ENCODE results near the gene PRKX.
"Not testable (repeated sequence)": the region's sequence is repeated elsewhere in the genome, so short reads cannot be mapped to it uniquely, and the experiment has no call there.

The PRKX gene

DNA sequence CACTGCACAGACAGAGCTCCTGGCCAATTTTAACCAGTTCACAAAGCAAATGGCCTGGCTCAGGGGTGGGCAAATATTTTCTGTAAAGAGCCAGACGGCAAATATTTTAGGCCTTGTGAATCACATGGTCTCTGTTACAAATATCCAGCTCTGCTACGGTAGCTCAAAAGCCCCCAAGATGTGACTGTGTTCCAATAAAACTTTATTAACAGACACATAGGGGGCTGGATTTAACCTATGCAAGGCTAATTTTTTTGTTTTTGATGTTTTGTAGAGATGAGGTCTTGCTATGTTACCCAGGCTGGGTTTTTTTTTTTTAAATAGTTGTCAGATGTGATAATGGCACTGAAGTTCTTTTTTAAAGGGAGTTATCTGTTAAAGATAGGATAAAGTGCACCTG is 65.4 kb downstream of the PRKX start:
- DNase-seq, result no peak

DNA sequence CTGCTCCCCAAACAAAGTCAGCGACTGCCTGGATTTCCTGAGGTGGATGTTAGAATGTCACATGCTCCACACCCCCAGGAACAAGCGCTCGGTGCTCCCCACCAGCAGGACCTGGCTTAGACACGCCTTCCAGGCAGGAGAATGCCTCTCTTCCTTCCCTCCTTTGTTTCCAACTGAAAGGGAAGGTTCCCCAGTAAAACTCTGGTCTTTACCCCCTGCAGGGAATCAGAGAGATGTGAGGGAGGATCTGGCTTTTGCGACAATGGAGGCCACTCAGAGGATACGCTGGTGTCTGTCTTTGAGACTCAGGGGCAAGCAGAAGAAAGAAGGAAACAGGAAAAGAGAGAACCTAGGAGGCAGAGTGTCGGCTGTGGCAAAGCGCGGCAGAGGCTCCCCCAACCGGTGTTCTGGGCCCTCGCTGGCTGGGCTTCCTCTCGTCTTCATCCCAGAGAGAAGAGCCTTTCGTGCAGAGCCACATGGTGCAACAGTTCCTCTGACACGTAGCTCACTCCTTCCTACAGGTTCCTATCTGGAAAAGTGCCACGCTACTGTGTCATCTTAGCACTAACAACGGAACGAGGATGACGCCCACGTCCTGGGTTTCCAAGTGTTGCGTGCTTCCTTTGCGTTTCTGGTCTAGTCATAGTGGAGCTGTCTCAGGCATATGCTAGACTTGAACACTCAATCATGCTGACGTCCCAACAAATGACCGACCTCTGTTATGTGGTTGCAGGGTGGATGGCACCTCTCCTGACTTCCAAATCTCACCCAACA is 73.4 kb downstream of the PRKX start:
- not testable (repeated sequence) for DNase-seq

DNA sequence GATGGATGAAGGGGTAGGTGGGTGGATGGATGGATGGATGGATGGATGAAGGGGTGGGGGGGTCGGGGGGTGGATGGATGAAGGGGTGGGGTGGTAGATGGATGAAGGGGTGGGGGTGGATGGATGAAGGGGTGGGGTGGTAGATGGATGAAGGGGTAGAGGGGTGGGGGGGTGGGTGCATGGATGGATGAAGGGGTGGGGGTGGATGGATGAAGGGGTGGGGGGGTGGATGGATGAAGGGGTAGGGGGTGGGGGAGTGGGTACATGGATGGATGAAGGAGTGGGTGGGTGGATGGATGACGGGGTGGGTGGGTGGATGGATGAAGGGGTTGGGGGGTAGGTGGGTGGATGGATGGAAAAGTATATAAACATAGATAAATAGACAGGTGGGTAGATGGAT is 74.2 kb downstream of the PRKX start:
- DNase-seq, result no peak

DNA sequence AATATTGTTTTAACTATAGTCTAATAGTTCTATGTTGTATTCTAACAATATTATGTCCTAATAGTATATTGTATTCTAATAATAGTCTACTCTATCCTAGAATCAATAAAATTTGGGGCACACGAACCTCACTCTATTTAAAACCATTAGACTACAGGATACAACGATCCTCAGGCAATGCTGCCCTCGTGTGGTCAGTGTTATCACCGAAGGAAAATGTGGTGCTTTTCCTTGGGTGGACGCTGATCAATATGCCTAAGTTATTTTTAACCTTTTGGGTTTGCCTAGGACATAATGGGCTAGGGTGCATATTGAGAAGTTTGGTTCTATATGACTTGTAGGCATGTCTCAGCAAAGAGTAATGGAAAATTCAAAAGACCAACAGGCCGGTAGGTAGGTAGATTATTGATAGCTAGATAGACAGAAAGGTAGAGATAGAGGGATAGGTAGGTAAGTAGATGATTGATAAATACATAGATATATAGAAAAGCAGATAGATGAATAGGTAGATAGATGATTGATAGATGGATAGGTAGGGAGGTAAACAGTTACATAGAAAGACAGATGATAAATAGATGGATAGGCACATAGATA is 75.1 kb downstream of the PRKX start:
- DNase-seq, result no peak

DNA sequence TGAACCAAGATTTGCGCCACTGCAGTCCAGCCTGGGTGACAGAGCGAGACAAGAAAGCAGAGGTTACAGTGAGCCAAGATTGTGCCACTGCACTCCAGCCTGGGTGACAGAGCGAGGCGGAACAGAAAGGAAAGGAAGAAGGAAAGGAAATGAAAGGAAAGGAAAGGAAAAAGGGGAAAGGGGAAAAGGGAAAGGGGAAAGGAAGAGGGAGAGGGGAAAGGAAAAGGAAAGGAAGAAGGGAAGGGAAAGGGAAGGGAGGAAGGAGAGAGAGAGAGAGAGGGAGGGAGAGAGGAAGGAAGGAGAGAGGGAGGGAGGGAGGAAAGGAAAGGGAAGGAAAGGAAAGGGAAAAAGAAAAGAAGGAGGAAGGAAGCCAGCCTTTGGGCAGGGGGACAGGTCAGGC is 76.6 kb downstream of the PRKX start:
- no peak for DNase-seq

DNA sequence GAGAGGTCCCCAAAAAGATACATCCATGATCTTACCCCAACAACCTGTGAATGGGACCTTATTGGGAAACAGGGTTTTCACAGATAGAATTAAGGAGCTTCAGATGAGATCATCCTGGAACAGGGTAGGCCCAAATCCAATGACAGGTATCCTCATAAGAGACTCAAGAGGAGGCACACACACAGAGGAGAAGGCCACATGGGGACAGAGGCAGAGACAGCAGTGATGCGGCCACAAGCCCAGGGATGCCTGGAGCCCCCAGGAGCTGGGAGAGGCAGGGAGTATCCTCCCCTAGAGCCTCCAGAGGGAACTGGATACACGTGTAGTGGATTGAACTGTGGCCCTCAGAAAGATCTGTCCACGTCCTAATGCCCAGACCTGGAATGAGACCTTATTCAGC is 82.3 kb downstream of the PRKX start:
- DNase-seq, result no peak

DNA sequence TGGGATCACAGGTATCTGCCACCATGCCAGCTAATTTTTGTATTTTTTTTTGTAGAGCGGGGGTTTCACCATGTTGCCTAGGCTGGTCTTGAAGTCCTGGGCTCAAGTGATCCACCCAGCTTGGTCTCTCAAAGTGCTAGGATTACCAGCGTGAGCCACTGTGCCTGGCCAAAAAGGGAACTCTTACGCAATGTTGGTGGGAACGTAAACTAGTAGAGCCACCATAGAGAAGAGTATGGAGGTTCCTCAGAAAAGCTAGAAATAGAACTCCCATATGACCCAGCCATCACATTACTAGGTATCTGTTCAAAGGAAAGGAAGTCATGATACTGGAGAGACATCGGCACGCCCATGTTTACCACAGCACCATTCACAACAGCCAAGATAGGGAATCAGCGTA is 85.9 kb downstream of the PRKX start:
- no peak for DNase-seq

DNA sequence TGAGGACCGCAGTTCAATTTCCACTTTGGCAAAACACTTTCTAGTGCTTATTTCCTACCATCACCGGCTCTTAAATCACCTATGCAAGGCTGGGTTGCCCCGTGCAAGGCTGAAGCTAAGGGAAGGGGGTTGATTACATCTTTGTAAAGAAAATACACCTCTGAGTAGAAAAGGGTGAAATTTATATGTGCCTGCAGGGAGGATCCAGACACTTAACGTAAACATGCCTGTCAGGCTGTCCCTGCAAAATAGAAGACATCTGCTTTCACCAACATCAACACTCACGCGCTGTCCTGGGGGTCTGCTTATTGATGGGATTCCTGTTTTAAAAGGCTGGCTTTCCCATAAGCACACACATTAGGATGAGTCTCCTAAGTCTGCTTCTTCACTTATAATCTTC is 92.0 kb downstream of the PRKX start:
- DNase-seq, result no peak

DNA sequence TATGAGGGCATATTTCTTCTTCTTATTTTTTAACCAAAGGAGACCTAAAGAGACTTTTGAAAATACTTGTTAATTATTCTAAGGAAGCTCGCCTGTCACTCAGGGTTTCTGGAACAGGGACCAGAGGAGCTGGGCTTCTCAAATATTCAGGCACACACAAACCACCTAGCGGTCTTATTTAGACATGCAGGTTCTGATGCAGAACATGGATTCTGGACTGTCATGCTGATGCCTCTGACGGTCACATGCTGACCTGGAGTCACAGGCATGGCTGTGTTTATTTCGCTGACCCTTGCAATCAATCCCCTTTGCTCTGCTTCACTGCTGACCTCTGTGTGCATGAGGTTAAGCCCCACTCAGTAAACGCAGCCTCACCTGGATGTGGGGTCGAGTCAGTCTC is 101.7 kb downstream of the PRKX start:
- not testable (repeated sequence) for DNase-seq

DNA sequence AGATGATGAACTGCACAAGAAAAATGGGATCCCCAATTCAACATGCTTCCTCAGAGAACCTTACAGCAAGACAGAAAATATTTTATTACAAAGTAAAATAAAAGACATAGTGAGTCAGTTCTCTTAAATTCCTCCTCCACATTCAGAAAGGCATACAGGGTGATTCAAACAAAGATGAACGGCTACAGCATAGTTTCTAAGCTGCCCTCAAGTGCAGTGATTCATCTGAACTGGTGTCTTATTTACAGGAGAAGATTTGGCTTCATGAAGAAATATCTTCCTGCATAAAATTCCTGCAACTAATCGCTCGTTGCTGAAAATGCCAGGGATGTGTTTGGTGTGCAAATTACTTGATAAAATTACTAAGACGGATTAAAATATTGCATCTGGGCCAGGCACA is 103.6 kb downstream of the PRKX start:
- no peak for DNase-seq

DNA sequence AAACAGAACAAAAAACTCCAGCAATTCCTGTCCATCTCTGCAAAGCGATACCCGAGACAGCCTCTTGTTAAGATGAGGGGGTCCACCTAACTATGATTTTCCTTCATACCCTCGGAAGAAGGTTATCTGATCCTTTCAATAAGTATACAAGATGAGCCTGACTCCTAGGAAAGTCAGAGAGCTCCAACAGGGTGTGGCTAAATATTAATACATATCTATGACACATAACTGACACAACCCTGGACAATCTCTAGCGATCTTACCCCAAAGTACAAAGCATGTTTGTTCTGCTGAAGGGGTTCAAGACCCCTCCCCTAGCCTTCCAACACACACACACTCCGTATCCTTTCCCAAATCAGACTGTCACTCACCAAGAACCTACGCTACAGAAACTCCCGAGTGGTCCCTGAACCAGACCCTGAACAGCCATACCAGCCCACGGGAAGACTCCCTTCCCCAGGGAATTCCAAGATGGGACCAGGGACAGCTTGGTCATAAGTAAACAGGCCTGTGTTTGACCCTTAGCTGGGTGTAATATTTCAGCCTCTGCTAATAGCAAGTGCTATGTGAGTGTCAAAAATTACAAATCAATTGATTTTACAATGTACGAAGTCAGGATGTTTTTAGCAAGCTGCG is 110.3 kb downstream of the PRKX start:
- no peak for DNase-seq

DNA sequence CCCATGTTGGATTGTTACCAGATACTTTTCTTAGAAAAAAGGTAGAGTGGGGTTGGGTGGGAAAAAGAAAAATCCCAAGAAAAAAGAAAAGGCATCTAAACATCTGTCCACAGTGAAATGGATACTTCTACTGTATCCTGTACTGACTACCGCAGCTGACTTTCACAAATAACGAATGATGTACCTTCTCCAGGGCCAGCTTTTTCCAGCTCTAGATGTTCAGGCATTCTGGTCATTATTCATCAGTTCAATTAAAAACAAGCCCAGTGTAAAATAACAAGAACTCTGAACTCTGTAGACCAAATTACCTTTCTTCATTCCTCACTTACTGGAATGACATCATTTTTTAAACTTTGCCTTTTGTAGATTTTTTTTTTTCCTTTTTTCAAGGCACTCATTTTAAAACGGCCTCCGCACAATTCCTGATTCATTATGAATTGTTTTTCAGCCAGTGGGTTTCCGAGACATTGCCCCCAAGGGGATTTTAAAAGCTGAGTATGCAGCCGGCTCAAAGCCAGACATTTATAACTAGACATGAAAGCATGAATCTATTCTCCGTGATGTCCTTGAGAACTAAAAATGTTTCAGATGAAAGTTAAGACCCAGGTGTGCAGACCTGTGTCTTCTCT is 113.5 kb downstream of the PRKX start:
- no peak for DNase-seq

DNA sequence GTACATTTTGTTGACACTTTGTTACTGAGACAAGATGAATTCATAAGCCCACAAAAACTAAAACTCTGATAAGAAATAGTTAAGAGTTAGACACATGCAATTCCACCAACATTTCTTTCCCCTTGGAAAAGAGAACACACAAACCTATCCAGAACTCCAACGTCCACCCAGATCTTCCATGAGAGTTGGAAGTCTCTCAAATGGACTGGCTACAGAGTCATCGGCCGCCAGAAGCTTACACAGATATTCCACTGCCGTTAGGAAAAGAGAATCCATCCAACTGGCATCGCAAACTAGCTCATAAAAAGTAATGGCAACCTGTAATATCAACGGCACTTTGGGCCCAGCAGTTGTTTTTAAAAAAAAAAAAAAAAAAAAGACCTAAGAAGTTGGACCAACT is 114.7 kb downstream of the PRKX start:
- DNase-seq, result no peak

DNA sequence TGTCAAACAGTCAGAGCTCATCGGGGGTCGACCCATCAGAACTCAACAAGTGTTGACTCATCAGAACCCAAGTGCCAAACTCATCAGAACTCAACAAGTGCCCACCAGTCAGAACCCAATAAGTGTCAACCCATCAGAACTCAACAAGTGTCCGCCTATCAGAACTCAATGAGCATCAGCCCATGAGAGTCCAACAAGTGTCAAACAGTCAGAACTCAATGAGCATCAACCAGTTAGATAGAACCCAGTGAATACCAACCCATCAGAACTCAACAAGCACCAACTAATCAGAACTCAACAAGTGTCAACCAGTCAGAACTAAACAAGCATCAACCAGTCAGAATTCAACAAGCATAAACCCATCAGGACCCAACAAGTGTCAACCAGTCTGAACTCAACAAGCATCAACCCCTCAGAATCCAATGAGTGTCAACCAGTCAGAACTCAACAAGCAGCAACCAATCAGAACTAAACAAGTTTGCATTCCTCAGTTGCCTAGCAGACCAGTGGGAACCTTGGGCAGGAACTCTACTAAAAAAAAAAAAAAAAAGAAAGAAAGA is 115.3 kb downstream of the PRKX start:
- no peak for DNase-seq

DNA sequence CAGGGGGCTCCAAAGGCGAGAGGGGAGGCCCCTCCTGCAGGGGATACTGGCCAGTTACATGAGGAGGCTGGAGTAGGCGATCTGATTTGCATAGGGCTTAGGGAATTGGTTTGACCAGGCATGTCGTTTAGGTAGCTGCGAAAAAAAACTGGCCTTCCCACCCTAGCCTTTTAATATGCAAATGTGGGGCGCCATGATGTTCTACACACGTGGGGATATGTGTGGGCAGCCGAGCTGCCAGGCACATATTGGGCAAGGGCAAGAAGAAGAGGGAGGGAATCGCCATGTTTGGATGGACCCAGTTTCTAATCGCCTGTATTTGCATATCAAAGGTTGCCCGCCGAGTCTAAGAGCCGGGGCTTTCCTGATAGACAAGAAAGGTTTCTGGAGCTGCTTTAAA is 121.3 kb downstream of the PRKX start:
- no peak for DNase-seq

DNA sequence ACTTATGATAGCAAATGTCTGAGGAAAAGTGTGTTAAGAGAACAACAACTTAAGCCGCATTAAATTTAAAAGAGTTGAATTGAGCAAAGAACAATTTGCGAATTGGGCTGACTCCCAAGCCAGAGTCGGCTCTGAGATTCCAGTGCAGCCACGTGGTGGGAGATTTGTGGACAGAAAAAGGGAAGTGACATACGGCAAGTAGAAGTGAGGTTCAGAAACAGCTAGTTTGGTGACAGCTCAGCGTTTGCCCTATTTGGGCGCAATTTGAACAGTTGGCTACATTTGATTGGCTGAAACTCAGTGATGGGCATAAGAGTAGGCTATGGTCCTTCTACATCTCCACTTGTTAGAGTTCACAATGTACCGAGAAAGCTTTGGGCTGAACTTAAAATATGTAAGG is 124.0 kb downstream of the PRKX start:
- DNase-seq, result no peak

DNA sequence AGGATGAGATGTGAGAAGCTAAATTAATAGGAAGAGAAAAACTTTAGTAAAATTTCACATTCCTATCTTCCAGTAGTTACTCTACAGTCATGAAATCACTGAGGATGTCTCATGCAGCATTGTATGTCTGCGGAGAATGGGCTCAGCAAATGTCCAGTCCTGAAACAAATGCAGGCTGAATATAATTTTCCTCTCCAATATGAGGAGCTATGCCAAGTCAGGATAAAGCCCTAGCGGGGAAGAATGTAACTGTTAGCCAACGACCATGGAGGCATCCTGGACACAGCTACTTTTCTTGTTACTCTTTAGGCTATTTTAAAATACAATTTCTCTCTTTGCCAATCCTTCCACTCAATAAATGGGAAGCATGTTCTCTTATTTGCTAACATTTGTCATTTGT is 127.7 kb downstream of the PRKX start:
- DNase-seq, result no peak

DNA sequence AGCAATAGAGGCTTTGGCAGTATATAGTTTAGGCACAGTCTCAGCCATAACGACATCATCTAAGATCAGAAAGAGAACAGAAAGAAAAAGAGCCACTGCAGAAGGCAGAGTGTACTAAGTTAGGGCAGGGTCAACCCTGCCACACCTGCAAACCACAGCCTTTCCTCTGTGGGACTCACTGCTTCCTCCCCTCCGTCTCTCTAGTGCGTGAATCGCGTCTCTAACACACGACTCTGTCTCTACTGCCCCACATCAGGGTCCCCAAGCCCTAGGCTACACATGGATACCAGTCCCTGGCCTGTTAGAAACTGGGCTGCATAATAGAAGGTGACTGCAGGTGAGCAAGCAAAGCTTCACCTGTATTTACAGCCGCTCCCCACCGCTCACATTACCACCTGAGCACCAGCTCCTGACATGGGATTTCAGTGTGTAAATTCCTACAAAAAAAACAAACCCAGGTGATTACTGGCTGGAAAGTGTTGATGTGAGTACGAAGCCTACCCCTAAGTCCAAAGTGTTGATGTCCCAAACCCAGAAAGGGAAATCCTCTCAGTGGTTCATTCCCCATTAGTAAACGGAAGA is 128.9 kb downstream of the PRKX start:
- no peak for DNase-seq

DNA sequence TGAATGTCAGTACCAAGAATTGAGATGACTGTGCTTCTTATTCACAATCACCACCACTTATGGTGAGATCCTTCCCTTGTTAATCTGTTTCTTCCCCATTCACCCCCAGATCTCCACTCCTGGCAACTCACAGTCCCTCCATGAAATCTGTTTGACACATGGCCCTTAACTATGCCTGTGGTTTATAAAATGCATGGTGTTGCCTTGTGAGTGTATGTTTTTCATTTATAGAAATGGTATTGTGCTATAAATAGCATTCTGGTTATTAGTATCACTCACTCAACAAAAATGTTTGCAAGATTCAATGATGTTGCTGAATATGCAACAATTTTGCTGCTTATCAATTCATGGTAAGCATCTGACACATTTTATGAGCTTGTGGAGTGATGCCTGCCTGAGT is 131.0 kb downstream of the PRKX start:
- no peak for DNase-seq

DNA sequence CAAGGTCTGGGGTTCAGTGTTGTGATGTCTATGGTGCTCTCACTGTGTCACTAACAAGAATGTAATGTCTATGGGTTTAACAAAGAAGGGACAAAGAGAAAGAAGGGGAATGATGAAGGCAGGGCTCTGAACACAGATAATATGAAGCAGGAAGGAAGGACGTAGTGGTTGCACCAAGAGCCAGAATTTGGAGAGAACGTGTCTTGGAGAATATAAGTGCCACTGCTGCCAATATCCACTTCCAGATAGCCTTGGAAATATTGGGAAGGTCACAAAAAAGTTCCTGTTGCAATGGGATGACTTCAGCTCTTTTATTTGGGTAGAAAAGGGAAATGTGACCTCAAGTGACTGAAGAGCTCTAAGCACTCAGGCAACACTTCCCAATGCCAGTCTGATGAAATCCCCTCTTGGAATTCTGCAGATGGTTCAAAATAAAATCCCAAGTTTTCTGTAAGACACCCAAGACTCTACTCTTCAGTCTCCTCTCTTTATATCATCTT is 131.8 kb downstream of the PRKX start:
- no peak for DNase-seq

DNA sequence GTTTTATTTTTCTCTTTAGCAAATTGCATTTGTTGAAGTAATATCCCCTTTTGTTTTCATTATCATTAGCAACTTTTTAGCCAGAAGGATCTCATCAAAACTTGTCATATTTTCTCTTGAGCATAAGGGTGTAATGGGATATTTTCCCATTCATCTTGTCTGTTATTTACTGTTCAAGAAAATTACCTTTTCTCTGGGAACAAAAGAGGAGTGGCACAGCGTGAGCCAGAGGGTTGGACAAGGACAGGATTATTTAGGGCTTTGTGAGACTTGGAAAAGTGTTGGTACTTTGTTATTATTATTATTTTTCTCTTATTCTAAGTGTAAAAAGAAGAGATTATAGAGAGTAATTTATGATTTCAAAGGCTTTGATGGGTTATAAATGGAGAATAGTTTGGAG is 135.9 kb downstream of the PRKX start:
- DNase-seq, result no peak

DNA sequence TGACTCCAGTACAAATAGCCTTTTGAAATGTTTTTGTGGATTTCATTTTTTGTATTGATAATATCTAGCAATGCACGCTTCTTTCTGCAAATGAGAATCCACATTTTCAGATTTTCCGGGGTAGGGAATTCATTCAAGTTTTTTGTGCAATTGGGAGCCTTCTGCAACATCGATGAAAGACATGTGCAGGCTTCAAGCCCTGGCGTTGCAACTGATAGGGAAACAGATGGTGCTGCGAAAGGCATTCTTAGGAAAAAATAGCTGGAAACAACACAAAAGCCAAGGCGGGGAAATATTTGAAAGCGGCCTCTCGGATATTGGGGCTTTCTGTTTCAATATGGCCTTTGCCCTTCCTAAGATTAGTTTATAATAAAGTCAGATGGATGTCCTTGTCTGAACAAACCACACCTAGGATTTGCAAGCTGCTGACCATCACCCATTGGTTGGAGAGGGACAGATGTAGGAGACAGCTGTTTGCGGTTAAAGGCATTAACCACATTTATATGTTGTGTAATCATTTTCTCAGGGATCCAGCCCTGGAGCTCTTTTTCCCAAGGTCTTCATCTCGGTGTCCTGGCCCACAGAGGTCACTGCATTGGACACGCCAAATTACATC is 136.5 kb downstream of the PRKX start:
- no peak for DNase-seq

DNA sequence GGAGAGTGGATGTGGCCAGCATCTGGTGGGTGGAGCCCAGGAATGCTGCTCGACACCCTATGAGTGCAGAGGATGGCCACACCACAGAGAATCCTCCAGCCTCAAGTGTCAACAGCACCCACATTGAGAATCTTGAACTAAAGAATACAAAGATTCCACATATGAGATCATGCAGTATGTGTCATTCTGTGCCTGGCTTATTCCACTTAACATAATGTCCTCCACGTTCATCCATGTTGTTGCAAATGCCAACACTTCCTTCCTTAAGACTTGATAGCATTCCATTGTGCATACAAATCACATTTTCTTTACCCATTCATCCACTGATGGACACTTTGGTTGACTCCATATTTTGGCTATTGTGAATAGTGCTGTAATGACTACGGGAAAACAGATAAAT is 145.8 kb downstream of the PRKX start:
- DNase-seq, result no peak

All from activated CD4-positive, CD25-positive, alpha-beta regulatory T cell treated with anti-CD3 and anti-CD28 coated beads, Interleukin-2, amount 50 U/mL, for 72 hours (primary cell).